Measurements from ENCODE around the gene CHST2.
"Not testable (repeated sequence)": the region's sequence is repeated elsewhere in the genome, so short reads cannot be mapped to it uniquely, and the experiment has no call there.

Gene CHST2, protein sequence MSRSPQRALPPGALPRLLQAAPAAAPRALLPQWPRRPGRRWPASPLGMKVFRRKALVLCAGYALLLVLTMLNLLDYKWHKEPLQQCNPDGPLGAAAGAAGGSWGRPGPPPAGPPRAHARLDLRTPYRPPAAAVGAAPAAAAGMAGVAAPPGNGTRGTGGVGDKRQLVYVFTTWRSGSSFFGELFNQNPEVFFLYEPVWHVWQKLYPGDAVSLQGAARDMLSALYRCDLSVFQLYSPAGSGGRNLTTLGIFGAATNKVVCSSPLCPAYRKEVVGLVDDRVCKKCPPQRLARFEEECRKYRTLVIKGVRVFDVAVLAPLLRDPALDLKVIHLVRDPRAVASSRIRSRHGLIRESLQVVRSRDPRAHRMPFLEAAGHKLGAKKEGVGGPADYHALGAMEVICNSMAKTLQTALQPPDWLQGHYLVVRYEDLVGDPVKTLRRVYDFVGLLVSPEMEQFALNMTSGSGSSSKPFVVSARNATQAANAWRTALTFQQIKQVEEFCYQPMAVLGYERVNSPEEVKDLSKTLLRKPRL

DNA sequence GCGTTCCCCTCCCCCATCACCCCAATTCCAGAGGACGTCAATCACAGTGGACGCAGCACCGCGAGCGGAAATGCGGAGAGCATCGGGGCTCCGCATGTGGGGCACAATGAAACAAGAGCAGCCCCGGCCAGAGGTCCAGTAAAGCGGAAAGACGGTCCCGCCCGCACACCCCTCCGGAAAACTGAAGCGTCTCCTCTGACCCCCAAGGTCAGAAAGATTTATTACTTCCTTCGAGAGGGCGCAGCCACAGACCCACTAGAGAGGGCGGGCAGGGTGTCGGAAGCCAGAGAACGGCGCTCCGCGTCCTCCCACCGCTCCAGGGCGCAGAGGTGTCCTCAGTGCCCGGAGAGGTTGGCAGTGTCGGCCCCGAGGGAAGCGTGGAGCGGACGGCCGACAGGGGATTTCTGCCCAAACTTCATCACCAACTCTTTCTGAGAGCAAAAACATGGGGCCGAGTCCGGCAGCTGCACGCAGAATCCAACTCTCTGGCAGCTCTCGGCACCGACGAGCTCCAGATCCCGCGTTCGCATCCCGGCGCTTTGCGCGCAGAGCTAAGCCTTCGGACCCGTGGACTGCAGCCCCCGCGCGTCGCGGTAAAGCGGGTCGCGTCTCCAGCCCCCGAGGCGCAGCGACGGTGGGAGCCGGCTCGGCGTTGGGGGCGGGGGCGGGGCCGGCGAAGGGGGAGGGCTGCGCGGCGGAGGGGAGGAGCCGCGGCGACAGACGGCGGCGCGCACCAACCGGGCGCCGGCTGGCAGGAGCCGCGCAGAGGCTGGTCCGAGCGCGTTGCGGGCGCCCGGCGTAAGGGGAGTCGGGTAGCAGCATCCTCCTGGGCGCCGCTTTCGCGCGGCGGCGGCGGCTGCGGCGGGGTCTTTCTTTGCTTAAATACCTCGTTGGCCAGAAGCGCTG lies at the start of gene CHST2:
Gene CHST2 (plus strand): TSS at position 763 of the 906 bp plus-strand sequence. CDS start 1,046 bp downstream, outside the sequence.
- peak; percentile 61 for DNase-seq (ENCODE audit: low spot score)

DNA sequence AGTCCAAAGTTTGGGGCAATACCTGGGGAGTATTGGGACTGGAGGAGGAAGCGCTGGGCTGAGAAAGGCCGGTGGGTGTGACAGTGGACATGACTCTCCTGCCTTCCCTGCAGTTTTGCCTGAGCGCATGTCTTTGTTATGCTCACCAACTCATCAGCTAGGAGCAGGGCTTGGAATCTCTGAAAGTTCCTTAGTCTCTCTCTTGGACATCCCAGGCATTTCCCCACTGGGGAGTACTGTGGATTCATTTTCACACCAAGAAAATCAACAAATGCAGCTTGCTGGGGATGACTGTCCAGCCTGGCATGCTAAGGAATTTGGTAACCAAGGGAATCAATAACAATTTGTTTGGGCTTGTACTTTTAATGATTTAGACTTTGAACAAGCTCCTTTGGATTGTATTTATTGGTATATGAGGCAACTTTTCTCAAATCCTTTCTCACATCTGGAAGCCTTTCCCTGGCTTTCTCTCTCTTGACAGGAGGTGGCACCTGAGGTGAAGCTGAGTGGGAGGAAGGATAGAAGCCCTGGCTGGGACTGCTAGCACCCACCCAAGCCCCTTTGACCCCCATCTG lies 48.5 kb upstream of the CHST2 start:
- DNase-seq (ENCODE audit: low spot score) = peak; percentile 21

DNA sequence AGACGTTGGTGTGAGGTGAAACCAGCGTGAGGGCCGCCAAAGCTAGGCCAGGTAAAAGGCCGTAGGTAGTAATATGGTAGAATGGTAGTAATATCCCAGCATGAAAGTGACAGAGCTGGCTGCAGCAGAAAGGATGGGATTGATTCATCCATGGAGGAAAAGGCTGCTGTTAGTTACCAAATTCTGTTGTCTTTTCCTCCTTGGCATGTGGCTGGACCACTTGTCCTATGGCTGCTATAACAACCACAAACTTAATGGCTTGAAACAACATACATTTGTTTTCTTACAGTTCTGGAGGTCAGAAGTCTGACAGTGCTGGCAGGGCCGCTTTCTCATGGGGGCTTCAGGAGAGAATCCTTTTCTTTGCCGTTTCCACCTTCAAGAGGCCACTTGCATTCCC lies 47.8 kb upstream of the CHST2 start:
- DNase-seq (ENCODE audit: low spot score) = no peak

DNA sequence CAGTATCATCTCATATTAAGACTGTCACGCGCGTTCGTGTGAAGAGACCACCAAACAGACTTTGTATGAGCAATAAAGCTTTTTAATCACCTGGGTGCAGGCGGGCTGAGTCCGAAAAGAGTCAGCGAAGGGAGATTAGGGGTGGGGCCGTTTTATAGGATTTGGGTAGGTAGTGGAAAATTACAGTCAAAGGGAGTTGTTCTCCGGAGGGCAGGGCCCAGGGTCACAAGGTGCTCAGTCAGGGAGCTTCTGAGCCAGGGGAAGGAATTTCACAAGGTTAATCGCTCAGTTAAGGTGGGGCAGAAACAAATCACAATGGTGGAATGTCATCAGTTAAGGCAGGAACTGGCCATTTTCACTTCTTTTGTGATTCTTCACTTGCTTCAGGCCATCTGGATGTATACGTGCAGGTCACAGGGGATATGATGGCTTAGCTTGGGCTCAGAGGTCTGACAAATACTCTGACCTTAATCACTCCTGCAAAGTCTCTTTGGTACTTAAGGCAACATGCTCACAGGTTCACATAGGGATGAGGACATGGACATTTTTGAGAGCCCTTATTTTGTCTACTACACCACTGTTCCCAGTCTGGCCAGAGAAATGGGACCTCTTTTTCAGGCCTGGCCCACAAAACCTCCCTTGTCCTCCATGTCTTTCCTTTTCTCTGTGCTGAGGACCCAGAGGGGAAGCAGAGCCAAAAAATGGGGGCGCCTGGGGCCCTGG lies 47.1 kb upstream of the CHST2 start:
- DNase-seq (ENCODE audit: low spot score) = not testable (repeated sequence)

DNA sequence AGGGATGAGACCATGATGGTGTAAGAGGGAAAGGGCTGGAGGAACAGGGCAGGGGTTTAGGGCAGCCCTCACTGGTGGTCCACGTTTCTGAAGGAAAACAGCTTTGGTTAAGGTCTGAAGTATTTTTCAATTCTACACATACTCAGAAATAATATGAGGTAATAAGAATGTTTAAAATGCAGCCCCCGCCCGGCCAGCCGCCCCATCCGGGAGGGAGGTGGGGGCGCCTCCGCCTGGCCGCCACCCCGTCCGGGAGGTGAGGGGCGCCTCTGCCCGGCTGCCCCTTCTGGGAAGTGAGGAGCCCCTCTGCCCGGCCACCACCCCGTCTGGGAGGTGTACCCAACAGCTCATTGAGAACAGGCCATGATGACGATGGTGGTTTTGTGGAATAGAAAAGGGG lies 46.0 kb upstream of the CHST2 start:
- DNase-seq (ENCODE audit: low spot score) = not testable (repeated sequence)

DNA sequence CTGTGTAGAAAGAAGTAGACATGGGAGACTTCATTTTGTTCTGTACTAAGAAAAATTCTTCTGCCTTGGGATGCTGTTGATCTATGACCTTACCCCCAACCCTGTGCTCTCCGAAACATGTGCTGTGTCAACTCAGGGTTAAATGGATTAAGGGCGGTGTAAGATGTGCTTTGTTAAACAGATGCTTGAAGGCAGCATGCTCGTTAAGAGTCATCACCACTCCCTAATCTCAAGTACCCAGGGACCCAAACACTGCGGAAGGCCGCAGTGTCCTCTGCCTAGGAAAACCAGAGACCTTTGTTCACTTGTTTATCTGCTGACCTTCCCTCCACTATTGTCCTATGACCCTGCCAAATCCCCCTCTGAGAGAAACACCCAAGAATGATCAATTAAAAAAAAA lies 45.6 kb upstream of the CHST2 start:
- not testable (repeated sequence) for DNase-seq (ENCODE audit: low spot score)

DNA sequence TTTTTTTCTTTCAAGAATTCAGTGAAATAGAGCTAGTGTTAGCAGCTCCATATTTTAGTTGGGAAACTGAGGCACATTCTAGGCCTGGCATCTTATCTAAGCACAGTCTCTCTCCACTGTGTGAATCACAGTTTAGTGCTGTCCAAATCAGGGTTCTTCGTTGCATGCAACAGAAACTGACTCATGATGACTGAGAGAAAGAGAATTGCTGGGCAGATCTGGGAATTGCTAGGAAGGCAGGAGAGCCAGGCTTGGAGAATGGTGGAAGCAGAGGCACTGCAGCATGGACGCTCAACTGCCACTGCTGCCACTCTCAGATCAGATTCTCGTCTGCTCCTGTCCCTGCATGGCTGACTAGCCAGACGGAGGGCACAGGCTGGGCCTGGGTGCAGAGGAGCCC lies 40.7 kb upstream of the CHST2 start:
- DNase-seq (ENCODE audit: low spot score) = no peak

DNA sequence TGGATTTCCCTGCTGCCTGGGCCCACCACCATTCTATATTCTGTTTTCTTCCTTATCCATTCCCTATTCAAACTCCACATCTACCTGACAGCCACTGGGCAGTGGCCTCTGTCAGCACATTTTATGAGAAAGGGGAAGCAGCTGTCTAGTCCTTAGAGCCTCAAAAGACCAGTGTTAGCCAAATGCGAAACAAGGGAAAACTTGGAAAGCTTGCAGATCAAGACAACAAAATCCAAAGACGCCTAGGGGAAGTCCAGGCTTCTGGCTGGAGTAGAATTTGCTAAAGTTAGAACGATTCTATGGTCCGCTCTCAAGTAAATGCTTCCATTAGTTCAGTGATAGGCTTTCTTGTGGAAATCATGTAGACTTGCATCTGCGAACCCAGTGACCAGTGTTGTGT lies 39.4 kb upstream of the CHST2 start:
- DNase-seq (ENCODE audit: low spot score) = no peak

DNA sequence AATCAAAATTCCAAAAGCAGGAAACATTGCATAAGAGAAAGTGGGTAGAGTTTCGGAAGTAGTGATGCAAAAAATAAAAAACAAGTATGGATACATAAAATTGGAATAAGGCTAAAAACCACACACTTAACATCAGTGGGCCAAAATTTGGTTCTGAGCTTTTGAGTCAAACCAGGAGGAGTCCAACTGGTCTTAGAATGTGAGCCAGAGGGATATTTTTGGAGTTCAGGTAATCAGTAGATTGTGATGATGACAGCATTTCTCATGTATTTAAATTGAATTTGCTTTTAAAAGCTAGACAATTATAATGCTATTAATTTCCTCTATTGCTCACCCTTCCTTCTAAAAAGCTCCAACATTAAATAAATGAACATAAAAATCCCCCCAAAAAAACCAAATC lies 38.2 kb upstream of the CHST2 start:
- DNase-seq (ENCODE audit: low spot score) = no peak

DNA sequence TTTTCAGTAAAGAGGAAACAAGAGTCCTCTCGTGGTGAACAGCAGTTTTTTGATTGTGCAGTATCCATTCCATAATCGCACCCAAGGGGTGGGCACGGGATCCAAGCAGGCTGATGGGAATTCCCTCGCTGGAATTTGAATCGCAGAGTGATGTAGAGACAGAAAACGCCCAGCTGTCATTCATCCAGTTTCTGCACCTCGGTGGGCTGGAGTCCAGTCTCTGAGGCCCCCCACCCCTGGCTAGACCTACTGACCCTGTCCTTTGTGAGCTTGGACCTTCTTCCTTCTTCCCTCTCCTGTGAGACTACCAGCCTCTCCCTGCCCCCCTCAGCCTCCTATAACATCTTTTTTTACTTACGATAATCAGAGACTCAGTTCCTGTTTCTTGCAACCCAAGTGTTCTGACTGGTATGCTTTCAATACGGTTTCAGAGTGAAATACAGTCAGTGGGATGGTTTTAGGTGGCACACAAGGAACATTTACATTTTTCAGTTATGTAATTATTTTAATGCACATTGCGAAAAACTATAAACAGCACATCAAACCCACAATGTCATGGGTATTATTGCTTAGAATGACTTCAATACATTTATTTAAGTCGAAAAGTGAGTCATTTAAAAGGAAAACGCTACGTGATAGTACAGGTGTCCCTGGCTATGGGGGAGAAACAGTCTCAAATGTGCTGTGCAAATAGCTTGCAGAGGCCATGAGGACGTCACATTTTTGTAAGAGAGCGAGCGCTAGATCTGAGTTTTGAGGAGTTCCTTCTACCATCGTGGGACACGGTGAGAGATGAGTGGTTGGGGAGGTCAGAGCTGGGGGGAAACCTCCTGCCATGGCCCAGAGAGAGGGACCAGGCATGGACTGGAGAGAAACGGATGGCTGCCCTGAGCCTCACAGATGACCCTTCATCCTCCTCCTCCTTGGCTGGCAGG lies 37.5 kb upstream of the CHST2 start:
- DNase-seq (ENCODE audit: low spot score) = no peak

DNA sequence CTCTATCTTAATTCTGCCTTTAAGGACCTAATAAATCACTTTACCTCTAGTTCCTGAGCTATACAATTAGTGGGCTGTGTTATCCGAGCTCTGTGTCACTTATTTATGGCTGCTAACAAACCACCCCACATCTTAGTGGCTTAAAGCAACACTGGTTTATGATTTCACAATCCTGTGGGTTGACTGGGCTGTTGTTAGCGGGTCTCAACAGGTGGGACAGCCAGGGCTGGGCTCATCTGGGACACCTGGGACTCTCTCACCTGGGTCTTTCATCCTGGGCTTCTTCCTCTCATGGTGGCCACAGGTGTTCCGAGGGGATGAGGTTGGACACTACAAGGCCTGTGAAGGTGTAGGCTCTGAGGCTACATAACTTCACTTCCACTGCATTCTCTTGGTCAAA lies 35.8 kb upstream of the CHST2 start:
- DNase-seq (ENCODE audit: low spot score) = no peak

DNA sequence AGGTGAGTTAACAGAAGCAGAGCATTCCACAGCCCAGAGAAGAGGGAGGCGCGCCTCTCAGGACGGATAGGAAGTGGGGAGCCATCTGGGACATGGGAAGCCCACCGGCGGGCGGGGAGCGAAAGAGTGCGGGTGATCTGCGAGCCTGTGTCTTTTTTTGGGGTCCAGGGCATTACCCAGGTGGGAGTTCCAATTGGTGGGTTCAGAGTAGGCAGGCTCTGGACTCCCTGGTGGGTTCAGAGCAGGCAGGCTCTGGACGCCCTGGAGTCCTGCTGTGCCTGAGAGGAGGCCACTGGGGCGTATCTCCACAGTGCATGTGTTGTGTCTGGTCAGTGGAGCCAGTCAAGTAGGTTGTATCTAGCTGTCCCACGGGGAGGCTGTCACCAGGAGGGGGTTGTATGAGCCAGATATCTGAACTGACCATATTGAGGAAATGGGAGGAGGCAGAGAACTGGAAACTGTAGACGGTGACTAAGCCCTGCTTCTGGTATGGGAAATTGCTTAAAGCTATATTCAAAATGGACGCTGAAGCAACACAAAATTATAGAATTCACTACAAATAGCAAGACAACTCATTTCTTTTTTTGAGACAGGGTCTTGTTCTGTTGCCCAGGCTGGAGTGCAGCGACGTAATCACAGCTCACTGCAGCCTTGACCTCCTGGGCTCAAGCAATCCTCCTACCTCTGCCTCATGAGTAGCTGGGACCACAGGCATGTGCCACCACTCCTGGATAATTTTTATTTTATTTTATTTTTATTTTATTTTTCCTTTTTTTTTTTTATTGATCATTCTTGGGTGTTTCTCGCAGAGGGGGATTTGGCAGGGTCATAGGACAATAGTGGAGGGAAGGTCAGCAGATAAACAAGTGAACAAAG lies 34.5 kb upstream of the CHST2 start:
- no peak for DNase-seq (ENCODE audit: low spot score)

DNA sequence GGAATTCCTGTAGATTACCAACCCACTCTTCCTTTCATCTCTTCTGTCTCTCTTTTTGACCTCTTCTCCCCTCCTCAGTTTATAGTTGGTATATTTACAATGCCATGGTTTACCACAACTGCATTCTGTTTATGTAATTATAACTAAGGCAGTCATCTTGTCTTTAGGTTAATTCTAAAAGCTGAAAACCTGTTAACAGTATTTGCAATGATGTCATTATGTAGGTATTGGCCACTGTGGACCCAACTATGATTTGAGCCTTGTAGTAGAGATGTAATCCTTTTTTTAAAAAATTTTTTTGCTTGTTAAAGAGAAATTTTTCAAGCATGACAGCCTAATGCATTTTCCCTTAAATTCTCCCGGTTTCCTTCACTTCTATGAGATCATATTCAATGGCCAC lies 30.7 kb upstream of the CHST2 start:
- no peak for DNase-seq (ENCODE audit: low spot score)

DNA sequence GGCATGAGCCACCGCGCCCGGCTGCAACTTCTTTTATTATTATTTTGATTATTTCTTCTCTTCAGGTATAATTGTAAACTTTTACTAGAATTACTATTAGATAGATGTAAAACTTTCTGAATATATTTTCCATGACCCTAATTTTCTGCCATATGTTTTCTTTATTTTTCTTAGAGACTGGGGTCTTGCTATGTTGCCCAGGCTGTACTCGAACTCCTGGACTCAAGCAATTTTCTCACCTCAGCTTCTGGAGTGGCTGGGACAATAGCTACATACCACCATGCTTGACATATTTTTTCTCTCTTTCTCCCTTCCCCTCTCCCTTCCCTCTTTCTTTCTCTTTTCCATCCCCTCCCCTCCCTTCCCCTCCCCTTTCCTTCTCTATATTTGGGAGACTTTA lies 29.6 kb upstream of the CHST2 start:
- DNase-seq (ENCODE audit: low spot score) = no peak

DNA sequence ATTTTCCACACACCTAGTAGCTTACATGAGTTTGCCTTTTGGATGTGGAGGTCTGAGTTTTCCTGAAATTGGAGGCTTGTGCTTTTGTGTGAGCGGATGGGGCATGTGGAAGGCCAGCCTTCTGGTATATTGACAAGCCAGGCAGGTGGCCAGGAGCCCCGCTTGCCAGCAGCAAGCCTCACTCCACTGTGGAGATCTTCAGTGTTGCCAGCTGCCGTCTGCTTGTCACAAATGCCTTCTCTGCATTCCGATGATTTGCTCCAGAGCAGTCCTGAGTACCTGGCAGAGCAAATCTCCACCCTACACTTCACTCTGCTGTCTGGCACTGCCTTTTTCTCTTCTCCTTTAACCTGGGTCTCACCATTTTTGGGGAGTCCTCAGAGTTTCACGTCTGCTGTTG lies 29.1 kb upstream of the CHST2 start:
- DNase-seq (ENCODE audit: low spot score) = no peak

DNA sequence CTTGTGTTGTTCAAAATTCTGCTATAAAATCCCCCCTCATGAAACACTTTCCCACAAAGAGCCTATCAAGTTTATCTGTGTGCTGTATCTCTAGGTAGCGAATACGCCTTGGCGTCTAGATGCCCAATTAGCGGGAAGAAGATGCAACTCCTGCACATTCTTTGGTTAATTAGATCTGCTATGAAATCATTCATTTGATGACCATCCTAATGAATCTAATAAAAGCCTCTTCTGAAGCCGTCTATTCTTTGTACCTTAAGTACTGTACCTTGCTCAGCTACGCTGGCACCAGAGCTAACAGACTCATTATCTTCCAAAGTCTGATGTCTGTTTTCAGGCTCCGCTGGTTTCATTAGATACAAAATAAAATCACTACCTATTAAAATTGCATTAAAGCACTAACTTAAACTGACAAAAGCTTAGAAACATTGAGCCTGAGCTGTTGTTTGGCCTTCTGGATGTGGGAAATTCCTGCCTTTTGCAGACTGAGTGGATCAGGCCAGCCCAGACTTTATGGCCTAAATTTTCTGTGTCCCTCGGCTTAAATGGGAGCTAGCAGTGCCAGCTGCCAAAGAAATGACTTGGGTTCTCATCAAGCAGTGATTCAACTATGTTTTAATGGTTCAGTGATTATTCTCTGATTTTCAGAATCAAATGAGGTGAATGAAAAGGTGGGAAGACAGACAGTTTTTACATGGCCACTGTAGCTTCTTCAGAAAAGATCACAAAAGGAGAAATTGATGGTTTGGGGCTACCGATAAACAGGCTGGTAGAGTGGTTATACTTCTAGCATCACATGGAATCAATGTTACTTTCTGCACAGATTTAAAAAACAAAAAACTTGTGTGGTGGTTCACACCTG lies 28.4 kb upstream of the CHST2 start:
- DNase-seq (ENCODE audit: low spot score) = no peak

DNA sequence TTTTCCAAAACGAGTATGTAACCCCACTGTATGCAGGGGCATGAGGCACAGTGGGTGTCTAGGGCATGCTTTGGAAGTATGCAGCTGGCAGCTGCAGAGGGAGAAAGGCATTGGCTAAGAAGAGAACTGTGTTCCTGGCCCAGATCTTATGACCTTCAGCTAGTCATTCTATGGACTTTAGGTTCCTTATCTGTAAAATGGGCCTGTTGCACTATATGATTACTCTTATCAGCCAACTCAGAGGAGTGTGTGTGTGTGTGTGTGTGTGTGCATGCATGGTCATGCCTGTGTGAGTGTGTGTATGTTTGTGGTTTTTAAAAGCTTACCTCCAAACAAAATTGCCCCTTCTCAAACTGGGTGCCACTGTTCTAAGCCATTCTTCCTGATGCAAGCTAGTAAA lies 27.4 kb upstream of the CHST2 start:
- no peak for DNase-seq (ENCODE audit: low spot score)

DNA sequence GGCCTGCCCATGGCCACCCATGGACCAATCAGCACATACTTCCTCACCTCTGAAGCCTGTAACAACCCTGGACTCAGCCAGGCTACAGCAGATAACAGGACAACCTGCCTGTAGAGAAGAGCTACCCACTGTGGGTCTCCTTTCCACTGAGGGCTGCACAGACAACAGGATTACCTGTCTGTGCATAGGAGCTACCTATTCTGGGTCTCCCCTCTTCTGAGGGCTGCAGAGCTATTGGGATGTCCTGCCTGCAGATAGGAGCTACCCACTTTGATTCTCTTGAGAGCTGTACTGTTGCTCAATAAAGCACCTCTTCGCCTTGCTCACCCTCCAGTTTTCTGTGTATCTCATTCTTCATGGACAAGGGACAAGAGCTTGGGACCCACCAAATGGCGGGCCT lies 23.8 kb upstream of the CHST2 start:
- no peak for DNase-seq (ENCODE audit: low spot score)
